Panc1 (cell line): Measurements from ENCODE around the gene GAS7. TPM values are rescaled to one million over a fixed set of nuclear protein-coding genes. Genes with fewer than 3 reads are reported as not detected.

Source experiments
- ATAC-seq: fragments of 200-7000 bp; cut with Tn5 transposase; 2 replicates; pipeline ENCODE4 v1.9.1; 2020; ENCODE audit warnings: mild to moderate bottlenecking, moderate library complexity
- BruUV-seq: library from RNA; stranded (reverse); fragments of 400-500 nt; replicated peaks from 2 replicates; lab custom pipeline; 2021; lab: Mats Ljungman, UMichigan
- CTCF ChIA-PET: fragments of 300-600 bp; sonication (Branson Sonifier 250); formaldehyde crosslinking; loops from one replicate; lab custom pipeline; 2022; ENCODE audit warnings: antibody characterized with exemption; lab: Charles Lee
- POLR2A ChIA-PET: fragments of 300-600 bp; sonication (Branson Sonifier 250); formaldehyde crosslinking; loops from one replicate; lab custom pipeline; 2022; ENCODE audit warnings: antibody characterized with exemption; lab: Charles Lee
- DNase-seq: peaks from one replicate; pipeline ENCODE4 v3.0.0-alpha.2; 2010; ENCODE audit warnings: low read depth, low spot score
- H3K27ac ChIP-seq: 2 replicates; pipeline ENCODE4 v1.5.1; 2011; ENCODE audit warnings: mild to moderate bottlenecking, low read length, inconsistent platforms
- H3K27me3 ChIP-seq: fragments of 200-500 bp; sonication (Bioruptor generic); 2 replicates; pipeline ENCODE4 v1.6.0; 2014; ENCODE audit warnings: low read length, inconsistent platforms; ENCODE audit not compliant: control insufficient read depth, insufficient read depth
- H3K36me3 ChIP-seq: fragments of 200-500 bp; sonication (Bioruptor generic); 2 replicates; pipeline ENCODE4 v1.5.1; 2014; ENCODE audit warnings: inconsistent platforms, mild to moderate bottlenecking, low read length, moderate library complexity; ENCODE audit not compliant: control insufficient read depth, insufficient read depth
- H3K4me1 ChIP-seq: 2 replicates; pipeline ENCODE4 v1.5.1; 2011; ENCODE audit warnings: inconsistent platforms, mild to moderate bottlenecking, low read length, moderate library complexity; ENCODE audit not compliant: control insufficient read depth, insufficient read depth
- H3K4me3 ChIP-seq, 2 experiments: 2 replicates each; pipeline ENCODE4 v1.5.1; 2011 to 2012; ENCODE audit warnings: low read depth in 2 of 2, low read length in 2 of 2, mild to moderate bottlenecking in 2 of 2, inconsistent platforms in 1 of 2, moderate library complexity in 1 of 2
- H3K9me3 ChIP-seq: fragments of 200-500 bp; sonication (Bioruptor generic); 2 replicates; pipeline ENCODE4 v1.5.1; 2014; ENCODE audit warnings: low read depth, mild to moderate bottlenecking, inconsistent platforms, low read length, moderate library complexity; ENCODE audit not compliant: control insufficient read depth, insufficient read depth
- POLR2AphosphoS5 ChIP-seq: IDR thresholded peaks from 2 replicates; pipeline ENCODE4 v1.6.1; 2012; ENCODE audit warnings: mild to moderate bottlenecking, low read depth, low read length, moderate library complexity
- REST ChIP-seq, 2 experiments: IDR thresholded peaks; 2 replicates each; pipeline ENCODE4 v1.6.1; 2011 to 2012; ENCODE audit warnings: low read depth in 2 of 2, control low read depth in 1 of 2, low read length in 1 of 2, mild to moderate bottlenecking in 1 of 2, moderate library complexity in 1 of 2; ENCODE audit not compliant: insufficient read depth in 1 of 2
- SIN3A ChIP-seq: IDR thresholded peaks from 2 replicates; pipeline ENCODE4 v1.6.1; 2012; ENCODE audit warnings: low read depth, mild to moderate bottlenecking, low read length, moderate library complexity, borderline replicate concordance; ENCODE audit not compliant: insufficient read depth
- TCF7L2 ChIP-seq: IDR thresholded peaks from 2 replicates; pipeline ENCODE4 v1.6.1; 2011; ENCODE audit warnings: mild to moderate bottlenecking, low read depth, low read length, inconsistent platforms
- in situ Hi-C: cut with HindIII; loops from 2 replicates; pipeline ENCODE4 v1.10.0; 2016; ENCODE audit warnings: low sequenced_read_pairs, low pct_unique_long_range_greater_than_20kb
- intact Hi-C: fragments of 100-400 bp; cut with micrococcal nuclease; formaldehyde crosslinking; loops from one replicate; pipeline ENCODE4 v1.10.0; 2022; ENCODE audit not compliant: unreplicated experiment
- total RNA-seq: library from RNA; stranded (reverse); gene quantifications from one replicate; pipeline ENCODE4 v1.2.1, GENCODE V29; 2021; ENCODE audit not compliant: unreplicated experiment
- TF ChIP-seq, protein P1 (sequence below): fragments of 450-650 bp; IDR thresholded peaks from 2 replicates; pipeline ENCODE4 v1.5.1; 2017; ENCODE audit warnings: mild to moderate bottlenecking

GAS7 gene
- total RNA-seq, 1 experiment from 2014 or later, result 0.05 TPM

DNA sequence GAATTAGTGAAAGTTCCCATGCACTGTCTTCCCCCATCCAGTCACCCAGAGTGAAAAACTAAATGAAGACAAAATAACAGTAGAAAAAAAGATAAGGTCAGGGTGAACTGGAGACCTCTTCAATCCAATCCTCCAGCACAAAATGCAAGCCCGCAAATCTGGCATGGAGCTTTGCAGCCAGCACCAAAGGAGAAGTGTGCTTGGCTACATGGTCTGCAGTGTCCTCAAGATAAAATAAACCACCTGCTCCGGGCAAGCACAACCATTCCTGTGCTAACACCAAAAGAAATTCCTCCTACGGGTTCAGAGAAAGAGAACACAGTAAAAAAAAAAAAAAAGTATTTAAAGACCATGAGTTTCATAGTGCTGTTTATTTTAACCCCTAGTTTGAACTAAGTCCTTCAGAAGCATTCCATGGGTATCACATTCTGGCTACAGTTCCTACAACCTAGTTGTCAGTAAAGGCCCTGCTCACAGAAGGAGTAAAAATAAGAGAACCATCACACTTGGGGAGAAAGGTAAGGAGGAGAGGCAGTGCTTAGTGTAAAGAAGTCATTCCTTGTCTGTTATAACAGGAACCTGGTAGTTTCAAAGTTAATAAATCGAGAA lies 109.1 kb downstream of the GAS7 start:
- POLR2A ChIA-PET, result interaction anchor here (0.5 kb wide), 1 partner anchor 976 kb away, joined by 3 read pairs; no protein-coding TSS in a partner anchor
- H3K27ac ChIP-seq, result no peak overlapping the region
- intact Hi-C loops (no loop called here), in situ Hi-C loops (no loop called here)
- BruUV-seq, result no TSS peak
- no peaks in the 10 kb centered on the region for H3K4me1 ChIP-seq
- DNase-seq, result no peak
- H3K36me3 ChIP-seq, result no peaks in the 10 kb centered on the region
- H3K9me3 ChIP-seq, result no peaks in the 10 kb centered on the region
- ATAC-seq, result no peak
- TF ChIP-seq REST (IDR thresholded peaks at IDR 0.05; ENCODE audit: insufficient read depth in 1 of 2, low read depth in 2 of 2, low read length in 1 of 2) (no peak), POLR2AphosphoS5 (no peak), TCF7L2 (no peak), SIN3A (no peak)
- TF ChIP-seq, protein P1, sequence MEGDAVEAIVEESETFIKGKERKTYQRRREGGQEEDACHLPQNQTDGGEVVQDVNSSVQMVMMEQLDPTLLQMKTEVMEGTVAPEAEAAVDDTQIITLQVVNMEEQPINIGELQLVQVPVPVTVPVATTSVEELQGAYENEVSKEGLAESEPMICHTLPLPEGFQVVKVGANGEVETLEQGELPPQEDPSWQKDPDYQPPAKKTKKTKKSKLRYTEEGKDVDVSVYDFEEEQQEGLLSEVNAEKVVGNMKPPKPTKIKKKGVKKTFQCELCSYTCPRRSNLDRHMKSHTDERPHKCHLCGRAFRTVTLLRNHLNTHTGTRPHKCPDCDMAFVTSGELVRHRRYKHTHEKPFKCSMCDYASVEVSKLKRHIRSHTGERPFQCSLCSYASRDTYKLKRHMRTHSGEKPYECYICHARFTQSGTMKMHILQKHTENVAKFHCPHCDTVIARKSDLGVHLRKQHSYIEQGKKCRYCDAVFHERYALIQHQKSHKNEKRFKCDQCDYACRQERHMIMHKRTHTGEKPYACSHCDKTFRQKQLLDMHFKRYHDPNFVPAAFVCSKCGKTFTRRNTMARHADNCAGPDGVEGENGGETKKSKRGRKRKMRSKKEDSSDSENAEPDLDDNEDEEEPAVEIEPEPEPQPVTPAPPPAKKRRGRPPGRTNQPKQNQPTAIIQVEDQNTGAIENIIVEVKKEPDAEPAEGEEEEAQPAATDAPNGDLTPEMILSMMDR, result no peak
- H3K4me3 ChIP-seq, result no peak overlapping the region
- no peaks in the 10 kb centered on the region for H3K27me3 ChIP-seq
- CTCF ChIA-PET, result no interaction called here

DNA sequence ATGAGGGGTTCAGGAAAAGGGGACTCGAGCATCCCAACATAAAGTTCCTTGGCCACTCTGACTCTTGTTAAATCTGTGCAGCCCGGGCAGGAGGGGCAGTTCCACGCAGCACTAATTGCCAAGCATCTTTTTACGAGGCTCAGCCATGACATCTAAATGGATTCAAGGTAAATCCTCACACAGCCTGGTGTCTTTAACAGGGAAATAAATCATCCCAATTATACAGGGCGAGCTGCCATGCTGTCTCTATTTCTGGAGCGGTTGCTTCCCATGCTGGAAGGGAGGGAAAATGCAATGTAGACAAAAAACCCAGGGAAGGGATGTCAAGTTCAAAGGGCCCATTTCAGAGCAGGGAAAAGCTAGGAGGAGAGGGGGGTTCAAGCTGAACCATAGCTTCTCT lies 110.0 kb downstream of the GAS7 start:
- Histone ChIP-seq H3K27me3 (no peaks in the 10 kb centered on the region), H3K4me1 (no peaks in the 10 kb centered on the region), H3K4me3 (no peak overlapping the region), H3K27ac (no peak overlapping the region), H3K9me3 (no peaks in the 10 kb centered on the region), H3K36me3 (no peaks in the 10 kb centered on the region)
- in situ Hi-C loops, result no loop called here
- BruUV-seq, result no TSS peak
- intact Hi-C loops, result no loop called here
- TF ChIP-seq, protein P1, result no peak
- no peak for TF ChIP-seq REST (IDR thresholded peaks at IDR 0.05; ENCODE audit: insufficient read depth in 1 of 2, low read depth in 2 of 2, low read length in 1 of 2)
- TF ChIP-seq TCF7L2, result no peak
- no peak for TF ChIP-seq POLR2AphosphoS5
- TF ChIP-seq SIN3A, result no peak
- POLR2A ChIA-PET, result interaction anchor here (0.5 kb wide), 1 partner anchor 975 kb away, joined by 3 read pairs; no protein-coding TSS in a partner anchor
- DNase-seq (no peak), ATAC-seq (no peak)
- CTCF ChIA-PET, result no interaction called here
